ENCODE results near the gene UBE2G2.

The UBE2G2 gene

GRCh38 chr21:44812640-44813039 is 11.0 kb upstream of the UBE2G2 start:
- peaks cover 31% of the 10 kb centered on the region for H3K4me1 ChIP-seq (ENCODE audit: insufficient read depth, low read length)
- DNase-seq, result no peak
- H4K20me1 ChIP-seq (ENCODE audit: insufficient read depth, low read length), result peaks cover 90% of the 10 kb centered on the region
- no peaks in the 10 kb centered on the region for H3K27me3 ChIP-seq (ENCODE audit: insufficient read depth, low read length, poor library complexity)
- no peak overlapping the region for H3K4me2 ChIP-seq (ENCODE audit: insufficient read depth, low read length)
- no peak overlapping the region for H3K4me3 ChIP-seq (ENCODE audit: low read depth in 1 of 2, low read length in 2 of 2)
- H3K79me2 ChIP-seq (ENCODE audit: insufficient read depth, low read length), result peaks cover 93% of the 10 kb centered on the region
- peaks cover 90% of the 10 kb centered on the region for H3K36me3 ChIP-seq (ENCODE audit: insufficient read depth, low read length)
- H2AFZ ChIP-seq (ENCODE audit: low read depth, low read length), result no peak overlapping the region
- H3K9me3 ChIP-seq (ENCODE audit: insufficient read depth, low read length, severe bottlenecking), result no peaks in the 10 kb centered on the region
- no peak overlapping the region for H3K9ac ChIP-seq (ENCODE audit: low read depth, low read length)
- ATAC-seq (ENCODE audit: insufficient read depth, low read depth), result no peak
- no peak for TF ChIP-seq CTCF (IDR thresholded peaks at IDR 0.05; ENCODE audit: borderline replicate concordance, extremely low read depth, low read length, poor library complexity, severe bottlenecking)
- no peak for TF ChIP-seq EZH2 (IDR thresholded peaks at IDR 0.05; ENCODE audit: borderline replicate concordance, low read depth, low read length, severe bottlenecking)
- H3K27ac ChIP-seq (ENCODE audit: low read length), result no peak overlapping the region

DNA sequence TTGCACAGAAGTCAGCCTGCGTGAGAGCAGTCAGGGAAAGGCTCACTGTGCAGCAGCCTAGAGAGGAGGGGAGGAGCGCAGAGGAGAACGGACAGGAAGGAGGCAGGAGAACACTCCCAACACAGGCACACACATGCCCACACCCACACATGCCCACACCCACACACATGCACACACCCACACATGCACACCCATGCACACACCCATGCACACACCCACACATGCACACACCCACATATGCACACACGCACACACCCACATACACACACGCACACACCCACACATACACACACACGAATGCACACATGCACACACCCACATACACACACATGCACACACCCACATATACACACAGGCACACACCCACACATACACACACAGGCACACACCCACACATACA is 9.2 kb upstream of the UBE2G2 start:
- H3K27ac ChIP-seq (ENCODE audit: low read length), result no peak overlapping the region
- H3K4me1 ChIP-seq (ENCODE audit: insufficient read depth, low read length), result peaks cover 18% of the 10 kb centered on the region
- H4K20me1 ChIP-seq (ENCODE audit: insufficient read depth, low read length), result peaks cover 82% of the 10 kb centered on the region
- no peak for ATAC-seq (ENCODE audit: insufficient read depth, low read depth)
- DNase-seq, result no peak
- no peaks in the 10 kb centered on the region for H3K27me3 ChIP-seq (ENCODE audit: insufficient read depth, low read length, poor library complexity)
- TF ChIP-seq EZH2 (IDR thresholded peaks at IDR 0.05; ENCODE audit: borderline replicate concordance, low read depth, low read length, severe bottlenecking) (no peak), CTCF (IDR thresholded peaks at IDR 0.05; ENCODE audit: borderline replicate concordance, extremely low read depth, low read length, poor library complexity, severe bottlenecking) (no peak)
- no peak overlapping the region for H3K9ac ChIP-seq (ENCODE audit: low read depth, low read length)
- H3K4me2 ChIP-seq (ENCODE audit: insufficient read depth, low read length), result no peak overlapping the region
- peaks cover 96% of the 10 kb centered on the region for H3K36me3 ChIP-seq (ENCODE audit: insufficient read depth, low read length)
- no peak overlapping the region for H2AFZ ChIP-seq (ENCODE audit: low read depth, low read length)
- no peaks in the 10 kb centered on the region for H3K9me3 ChIP-seq (ENCODE audit: insufficient read depth, low read length, severe bottlenecking)
- peaks cover 84% of the 10 kb centered on the region for H3K79me2 ChIP-seq (ENCODE audit: insufficient read depth, low read length)
- no peak overlapping the region for H3K4me3 ChIP-seq (ENCODE audit: low read depth in 1 of 2, low read length in 2 of 2)

- no peak for TF ChIP-seq EZH2 (IDR thresholded peaks at IDR 0.05; ENCODE audit: borderline replicate concordance, low read depth, low read length, severe bottlenecking)
- Histone ChIP-seq H3K27ac (ENCODE audit: low read length) (no peak overlapping the region), H3K9ac (ENCODE audit: low read depth, low read length) (no peak overlapping the region), H3K27me3 (ENCODE audit: insufficient read depth, low read length, poor library complexity) (no peaks in the 10 kb centered on the region), H3K79me2 (ENCODE audit: insufficient read depth, low read length) (peaks cover 55% of the 10 kb centered on the region), H2AFZ (ENCODE audit: low read depth, low read length) (no peak overlapping the region), H3K4me3 (ENCODE audit: low read depth in 1 of 2, low read length in 2 of 2) (no peak overlapping the region), H3K36me3 (ENCODE audit: insufficient read depth, low read length) (peaks cover 73% of the 10 kb centered on the region), H3K9me3 (ENCODE audit: insufficient read depth, low read length, severe bottlenecking) (no peaks in the 10 kb centered on the region), H4K20me1 (ENCODE audit: insufficient read depth, low read length) (peaks cover 39% of the 10 kb centered on the region), H3K4me1 (ENCODE audit: insufficient read depth, low read length) (peaks cover 16% of the 10 kb centered on the region), H3K4me2 (ENCODE audit: insufficient read depth, low read length) (no peak overlapping the region)
- ATAC-seq (ENCODE audit: insufficient read depth, low read depth) (no peak), DNase-seq (no peak)
These were observed 4.2 kb upstream of the UBE2G2 start for GRCh38 chr21:44805859-44806258.

DNA sequence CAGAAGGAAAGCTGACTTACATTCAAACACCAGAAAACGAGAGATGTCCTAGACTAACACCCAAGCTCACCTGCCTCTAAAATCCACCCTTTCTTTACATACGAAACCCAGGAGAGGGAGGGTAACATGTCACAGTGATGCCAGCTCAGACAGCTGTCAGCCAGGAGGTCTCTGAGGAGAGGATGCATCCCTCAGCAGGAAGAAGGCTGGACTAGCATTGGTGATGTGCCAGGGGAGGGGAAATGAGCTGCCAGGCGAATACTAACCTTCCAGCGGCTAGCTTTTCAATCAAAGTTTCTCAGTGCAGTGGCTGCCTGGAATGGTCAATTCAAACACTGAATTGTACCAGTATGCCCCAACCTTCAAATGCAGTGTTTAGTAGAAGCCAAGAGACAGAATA is 3.6 kb upstream of the UBE2G2 start:
- Histone ChIP-seq H4K20me1 (ENCODE audit: insufficient read depth, low read length) (peaks cover 38% of the 10 kb centered on the region), H3K9ac (ENCODE audit: low read depth, low read length) (no peak overlapping the region), H3K9me3 (ENCODE audit: insufficient read depth, low read length, severe bottlenecking) (no peaks in the 10 kb centered on the region), H3K4me3 (ENCODE audit: low read depth in 1 of 2, low read length in 2 of 2) (no peak overlapping the region), H3K4me1 (ENCODE audit: insufficient read depth, low read length) (peaks cover 22% of the 10 kb centered on the region), H3K36me3 (ENCODE audit: insufficient read depth, low read length) (peaks cover 66% of the 10 kb centered on the region), H3K79me2 (ENCODE audit: insufficient read depth, low read length) (peaks cover 55% of the 10 kb centered on the region), H3K27me3 (ENCODE audit: insufficient read depth, low read length, poor library complexity) (no peaks in the 10 kb centered on the region), H3K4me2 (ENCODE audit: insufficient read depth, low read length) (no peak overlapping the region), H3K27ac (ENCODE audit: low read length) (no peak overlapping the region), H2AFZ (ENCODE audit: low read depth, low read length) (no peak overlapping the region)
- no peak for ATAC-seq (ENCODE audit: insufficient read depth, low read depth)
- no peak for DNase-seq
- TF ChIP-seq CTCF (IDR thresholded peaks at IDR 0.05; ENCODE audit: borderline replicate concordance, extremely low read depth, low read length, poor library complexity, severe bottlenecking), result no peak
- TF ChIP-seq EZH2 (IDR thresholded peaks at IDR 0.05; ENCODE audit: borderline replicate concordance, low read depth, low read length, severe bottlenecking), result no peak
